Activated CD8-positive, alpha-beta memory T cell treated with anti-CD3 and anti-CD28 coated beads, Interleukin-2, amount 10 ng/mL, durations not matched to agents 7 days and 5 days (primary cell): ENCODE results near the gene CRHBP. TPM values are rescaled to one million over a fixed set of nuclear protein-coding genes. Genes with fewer than 3 reads are reported as not detected.
A peak's percentile ranks its signal among the peaks of the same experiment; 100 is the strongest.
"Not testable (repeated sequence)": the region's sequence is repeated elsewhere in the genome, so short reads cannot be mapped to it uniquely, and the experiment has no call there.

Source experiments
- ATAC-seq: fragments of 150-1000 bp; cut with Tn5 transposase; one replicate; pipeline ENCODE4 v1.10.0; 2021; ENCODE audit warnings: moderate library complexity
- CTCF ChIA-PET: fragments of 350-600 bp; sonication (Branson Sonifier 250); formaldehyde crosslinking; loops from one replicate; lab custom pipeline; 2021; ENCODE audit warnings: antibody characterized with exemption; lab: Charles Lee
- DNase-seq: peaks from one replicate; pipeline ENCODE4 v3.0.0-alpha.2; 2020
- H3K27ac Mint-ChIP-seq: one replicate; pipeline ENCODE4 v1.8.0; 2021; ENCODE audit warnings: mild to moderate bottlenecking, mixed read lengths
- H3K27me3 Mint-ChIP-seq: one replicate; pipeline ENCODE4 v1.8.0; 2021; ENCODE audit warnings: mixed read lengths
- H3K36me3 Mint-ChIP-seq: one replicate; pipeline ENCODE4 v1.8.0; 2021; ENCODE audit warnings: mild to moderate bottlenecking, mixed read lengths
- H3K4me1 Mint-ChIP-seq: one replicate; pipeline ENCODE4 v1.8.0; 2021; ENCODE audit warnings: mixed read lengths
- H3K4me3 Mint-ChIP-seq: one replicate; pipeline ENCODE4 v1.8.0; 2021; ENCODE audit warnings: mild to moderate bottlenecking, moderate library complexity, mixed read lengths
- H3K9me3 Mint-ChIP-seq: one replicate; pipeline ENCODE4 v1.8.0; 2022; ENCODE audit warnings: low read depth, mixed read lengths
- total RNA-seq, 2 experiments: library from RNA; stranded (reverse); gene quantifications; one replicate each; pipeline ENCODE4 v1.2.3, GENCODE V29; 2021

The CRHBP gene
- total RNA-seq, 2 experiments from 2014 or later, result 0.20 TPM; not detected in 1

GRCh38 chr5:76943006-76943405 lies 9.8 kb upstream of the CRHBP start:
- ATAC-seq (no peak), DNase-seq (no peak)
- Mint-ChIP-seq H3K9me3 (peaks cover 3% of the 10 kb centered on the region), H3K27me3 (peaks cover 43% of the 10 kb centered on the region), H3K36me3 (peaks cover 14% of the 10 kb centered on the region), H3K4me3 (no peak overlapping the region), H3K4me1 (peaks cover 23% of the 10 kb centered on the region), H3K27ac (no peak overlapping the region)
- CTCF ChIA-PET, result no interaction called here

DNA sequence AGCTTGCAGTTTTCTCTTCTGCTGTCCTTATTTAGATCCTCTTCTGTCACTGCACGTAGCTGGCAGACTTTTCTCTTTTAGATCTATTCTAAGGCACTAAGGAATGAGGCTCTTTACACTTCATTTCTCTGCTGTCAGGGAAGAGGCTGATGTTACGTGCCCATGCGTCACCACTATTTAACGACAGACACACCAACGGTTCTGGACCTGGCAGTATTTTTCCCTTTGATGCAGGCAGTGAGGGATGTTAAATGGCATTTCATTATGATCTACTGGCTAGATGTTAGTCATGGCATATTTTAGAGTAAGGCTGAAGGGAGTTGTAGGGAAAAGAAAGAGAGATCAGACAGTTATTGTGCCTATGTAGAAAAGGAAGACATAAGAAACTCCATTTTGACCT lies 8.2 kb upstream of the CRHBP start:
- Mint-ChIP-seq H3K4me1 (peaks cover 15% of the 10 kb centered on the region), H3K9me3 (peaks cover 3% of the 10 kb centered on the region), H3K36me3 (peaks cover 15% of the 10 kb centered on the region), H3K27me3 (peaks cover 51% of the 10 kb centered on the region), H3K4me3 (no peak overlapping the region), H3K27ac (no peak overlapping the region)
- no peak for DNase-seq
- no peak for ATAC-seq
- CTCF ChIA-PET, result no interaction called here

DNA sequence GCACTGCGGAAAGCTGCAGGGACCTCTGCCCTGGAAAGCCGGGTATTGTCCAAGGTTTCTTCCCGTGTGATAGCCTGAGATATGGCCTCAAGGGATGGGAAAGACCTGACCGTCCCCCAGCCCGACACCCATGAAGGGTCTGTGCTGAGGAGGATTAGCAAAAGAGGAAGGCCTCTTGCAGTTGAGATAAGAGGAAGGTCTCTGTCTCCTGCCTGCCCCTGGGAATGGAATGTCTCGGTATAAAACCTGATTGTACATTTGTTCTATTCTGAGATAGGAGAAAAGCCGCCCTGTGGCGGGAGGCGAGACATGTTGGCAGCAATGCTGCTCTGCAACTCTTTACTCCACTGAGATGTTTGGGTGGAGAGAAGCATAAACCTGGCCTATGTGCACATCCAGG lies 7.6 kb upstream of the CRHBP start:
- CTCF ChIA-PET, H3K4me3 Mint-ChIP-seq, H3K9me3 Mint-ChIP-seq, H3K27ac Mint-ChIP-seq, DNase-seq, ATAC-seq: not testable (repeated sequence)
- peaks cover 13% of the 10 kb centered on the region for H3K4me1 Mint-ChIP-seq
- H3K27me3 Mint-ChIP-seq, result peaks cover 53% of the 10 kb centered on the region
- H3K36me3 Mint-ChIP-seq, result peaks cover 14% of the 10 kb centered on the region

DNA sequence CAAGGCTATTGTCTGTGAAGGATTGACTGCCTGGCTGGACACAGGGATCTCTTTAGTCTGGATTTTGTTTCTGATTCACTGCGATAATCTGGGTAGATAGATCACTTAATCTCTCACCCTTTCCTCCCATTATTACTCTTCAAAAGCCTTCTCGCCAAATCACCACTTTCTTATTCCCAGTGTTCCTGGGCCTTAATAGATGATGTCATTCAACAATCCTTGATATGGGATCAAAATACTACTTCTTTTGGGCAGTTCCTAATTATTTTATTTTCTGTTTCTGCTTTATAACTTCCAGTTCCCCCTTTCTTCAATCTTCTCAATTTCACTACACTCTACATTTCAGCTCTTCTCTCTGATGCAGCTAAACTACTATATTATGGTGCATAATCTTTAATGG lies 6.8 kb upstream of the CRHBP start:
- H3K27me3 Mint-ChIP-seq, result peaks cover 62% of the 10 kb centered on the region
- ATAC-seq (no peak), DNase-seq (no peak)
- no peak overlapping the region for H3K4me3 Mint-ChIP-seq
- no peak overlapping the region for H3K27ac Mint-ChIP-seq
- peaks cover 8% of the 10 kb centered on the region for H3K36me3 Mint-ChIP-seq
- H3K9me3 Mint-ChIP-seq, result peaks cover 3% of the 10 kb centered on the region
- CTCF ChIA-PET, result interaction anchor here (0.6 kb wide), 1 partner anchor 653 kb away, joined by 4 read pairs; no protein-coding TSS in a partner anchor
- H3K4me1 Mint-ChIP-seq, result peaks cover 7% of the 10 kb centered on the region

DNA sequence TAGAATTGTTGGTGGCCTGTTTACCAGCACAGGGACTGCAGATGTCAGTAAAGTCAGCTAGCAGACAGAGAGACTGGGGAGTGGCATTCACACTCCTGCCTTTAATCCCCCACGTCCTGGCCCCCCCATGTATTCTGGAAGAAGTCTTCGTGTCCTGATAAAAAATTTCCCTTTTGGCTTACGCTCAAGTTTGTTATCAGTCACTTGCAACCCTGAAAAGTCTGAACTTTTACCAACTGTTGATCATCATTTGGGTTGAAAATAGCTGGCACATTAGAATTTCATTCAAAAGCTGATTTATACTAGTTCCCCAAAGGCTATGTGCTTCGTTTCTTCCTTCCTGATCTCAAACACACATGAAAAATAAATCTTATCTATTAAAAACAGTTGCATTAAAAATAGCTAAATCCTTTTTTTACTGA lies 5.8 kb upstream of the CRHBP start:
- H3K9me3 Mint-ChIP-seq, result no peaks in the 10 kb centered on the region
- peaks cover 69% of the 10 kb centered on the region for H3K27me3 Mint-ChIP-seq
- no peak overlapping the region for H3K4me3 Mint-ChIP-seq
- H3K36me3 Mint-ChIP-seq, result peaks cover 6% of the 10 kb centered on the region
- H3K4me1 Mint-ChIP-seq, result peaks cover 3% of the 10 kb centered on the region
- DNase-seq (no peak), ATAC-seq (no peak)
- H3K27ac Mint-ChIP-seq, result no peak overlapping the region
- CTCF ChIA-PET, result interaction anchor here (0.6 kb wide), 1 partner anchor 1737 kb away, joined by 3 read pairs; no protein-coding TSS in a partner anchor

- H3K9me3 Mint-ChIP-seq, result no peaks in the 10 kb centered on the region
- ATAC-seq, result peak; percentile 47
Measured at GRCh38 chr5:76953551-76954382, 922 bp downstream of the CRHBP start.

DNA sequence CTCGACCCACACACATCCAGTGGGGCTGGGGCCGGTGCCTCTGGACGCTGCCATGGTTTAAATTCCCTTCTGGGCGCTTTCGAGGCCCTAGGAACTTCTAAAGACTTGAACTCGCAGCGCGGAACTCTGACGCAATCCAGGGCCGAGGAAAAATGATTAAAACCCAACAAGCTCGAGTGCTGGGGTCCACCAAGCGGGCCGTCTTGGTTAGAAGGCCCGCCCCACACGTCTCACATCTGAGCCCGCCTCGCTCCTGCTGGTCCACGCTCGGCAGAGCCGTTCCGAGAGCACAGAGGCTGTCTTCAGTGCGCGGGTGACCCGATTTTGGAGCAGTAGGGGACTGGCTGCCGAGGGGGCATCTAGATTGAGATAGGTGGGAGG lies 1.5 kb downstream of the CRHBP start:
- ATAC-seq (no peak), DNase-seq (no peak)
- Mint-ChIP-seq H3K4me3 (peak overlapping the region; percentile 22), H3K36me3 (no peaks in the 10 kb centered on the region), H3K4me1 (peaks cover 17% of the 10 kb centered on the region), H3K9me3 (no peaks in the 10 kb centered on the region), H3K27ac (no peak overlapping the region), H3K27me3 (peaks cover 73% of the 10 kb centered on the region)
- CTCF ChIA-PET, result no interaction called here

More at GRCh38 chr5:76953551-76954382, 922 bp downstream of the CRHBP start:
- DNase-seq, result no peak
- Mint-ChIP-seq H3K27ac (no peak overlapping the region), H3K27me3 (peaks cover 70% of the 10 kb centered on the region), H3K4me1 (peaks cover 11% of the 10 kb centered on the region), H3K36me3 (no peaks in the 10 kb centered on the region), H3K4me3 (peak overlapping the region; percentile 22)
- CTCF ChIA-PET, result no interaction called here

DNA sequence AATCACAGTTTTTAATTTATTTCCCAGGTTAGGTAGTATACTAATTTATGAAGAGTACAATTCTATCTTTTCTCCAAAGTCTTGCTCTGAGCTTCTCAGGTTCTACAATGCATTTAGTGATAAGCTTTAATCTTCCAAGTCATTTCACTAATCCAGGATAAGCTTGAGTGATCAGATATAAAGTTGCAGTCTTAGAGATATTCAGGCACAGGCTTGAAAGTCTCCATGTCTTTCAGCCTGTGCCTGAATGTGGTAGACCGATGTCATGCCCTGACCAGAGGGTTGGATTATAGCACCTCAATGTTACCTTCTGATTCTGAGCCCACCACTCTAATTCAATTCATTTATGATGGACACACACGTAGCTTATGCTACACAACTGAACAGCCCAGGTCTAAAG lies 3.2 kb downstream of the CRHBP start:
- no peak overlapping the region for H3K4me3 Mint-ChIP-seq
- DNase-seq (no peak), ATAC-seq (no peak)
- peaks cover 63% of the 10 kb centered on the region for H3K27me3 Mint-ChIP-seq
- H3K36me3 Mint-ChIP-seq, result no peaks in the 10 kb centered on the region
- H3K4me1 Mint-ChIP-seq, result peaks cover 31% of the 10 kb centered on the region
- CTCF ChIA-PET, result no interaction called here
- no peak overlapping the region for H3K27ac Mint-ChIP-seq
- H3K9me3 Mint-ChIP-seq, result no peaks in the 10 kb centered on the region

DNA sequence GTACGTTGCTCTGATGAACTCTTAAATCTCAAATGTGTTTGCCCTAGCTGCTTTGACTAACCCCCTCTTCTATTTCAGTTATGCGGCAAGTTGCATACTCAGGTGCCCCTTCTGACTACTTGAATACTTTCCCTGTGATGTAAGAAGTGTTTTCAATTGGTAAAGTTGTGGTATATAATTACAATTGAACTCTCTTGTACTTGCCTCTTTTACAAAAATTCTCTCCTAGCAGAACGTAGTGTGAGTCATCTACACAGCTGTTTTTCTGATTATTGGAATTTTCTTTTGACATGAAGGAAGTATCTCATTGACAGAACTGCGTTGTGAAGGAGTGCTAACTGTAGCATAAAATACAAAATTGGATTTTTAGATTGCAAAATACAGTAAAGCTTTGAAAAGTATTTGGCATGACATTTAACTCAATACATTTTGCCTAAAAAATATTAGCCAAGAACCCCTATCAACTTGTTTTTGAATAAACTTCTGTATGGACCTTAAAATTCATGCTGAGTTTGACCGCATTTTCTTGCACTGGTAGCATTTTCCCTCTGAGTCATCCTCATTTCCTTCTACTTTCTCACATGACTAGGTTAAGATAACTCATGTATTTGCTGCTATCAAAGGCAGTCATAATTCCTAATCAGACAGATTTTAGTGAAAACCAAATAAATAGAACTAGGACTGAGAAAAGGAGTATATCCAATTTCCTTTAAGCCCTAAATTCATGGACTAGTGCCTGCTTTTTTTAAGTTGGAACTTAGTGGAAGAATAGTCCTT lies 6.3 kb downstream of the CRHBP start:
- no peaks in the 10 kb centered on the region for H3K36me3 Mint-ChIP-seq

DNA sequence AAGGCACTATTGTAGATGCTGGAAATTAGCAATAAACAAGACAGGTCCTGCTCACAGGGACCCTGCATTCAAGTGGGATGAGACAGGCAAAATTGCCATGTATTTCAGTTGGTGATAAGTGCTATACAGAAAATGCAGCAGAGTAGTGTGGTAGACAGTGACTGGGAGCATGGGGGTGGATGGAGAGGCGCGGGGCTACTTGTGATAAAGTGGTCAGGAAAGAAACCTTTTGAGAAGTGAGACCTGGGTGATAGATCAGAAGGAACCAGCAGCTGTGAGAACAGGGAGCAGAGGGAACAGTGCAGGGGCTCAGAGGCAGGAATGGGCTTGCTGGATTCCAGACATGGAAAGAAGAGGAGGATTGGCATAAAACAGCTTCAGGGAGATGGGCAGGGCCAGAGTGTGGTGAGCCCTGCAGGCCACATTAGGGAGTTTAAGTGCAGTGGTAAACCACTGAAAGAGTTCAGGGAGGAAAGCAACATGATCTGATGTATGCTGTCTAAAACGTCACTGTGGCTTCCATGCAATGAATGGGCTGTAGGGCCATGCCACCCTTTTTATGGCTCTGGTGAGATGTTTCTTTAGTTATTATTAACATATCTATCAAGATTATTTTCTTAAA lies 7.3 kb downstream of the CRHBP start:
- no peak overlapping the region for H3K4me3 Mint-ChIP-seq
- DNase-seq, result peak; percentile 69
- H3K4me1 Mint-ChIP-seq, result peaks cover 25% of the 10 kb centered on the region
- peaks cover 57% of the 10 kb centered on the region for H3K27me3 Mint-ChIP-seq
- H3K9me3 Mint-ChIP-seq, result no peaks in the 10 kb centered on the region
- peak; percentile 91 for ATAC-seq
- peak overlapping the region; percentile 2 for H3K27ac Mint-ChIP-seq
- CTCF ChIA-PET, result interaction anchor here (1.4 kb wide), 1 partner anchor 117 kb away, joined by 3 read pairs; no protein-coding TSS in a partner anchor
- no peaks in the 10 kb centered on the region for H3K36me3 Mint-ChIP-seq

More for the DNA sequence above, 6.3 kb downstream of the CRHBP start:
- ATAC-seq (peak; percentile 50), DNase-seq (no peak)
- Mint-ChIP-seq H3K9me3 (no peaks in the 10 kb centered on the region), H3K4me3 (no peak overlapping the region), H3K4me1 (peaks cover 26% of the 10 kb centered on the region), H3K27ac (no peak overlapping the region), H3K27me3 (peaks cover 64% of the 10 kb centered on the region)
- CTCF ChIA-PET, result no interaction called here

GRCh38 chr5:76964060-76964459 lies 11.2 kb downstream of the CRHBP start:
- H3K27me3 Mint-ChIP-seq, result peaks cover 57% of the 10 kb centered on the region
- CTCF ChIA-PET, result no interaction called here
- peaks cover 20% of the 10 kb centered on the region for H3K4me1 Mint-ChIP-seq
- H3K27ac Mint-ChIP-seq, result no peak overlapping the region
- no peak for DNase-seq
- no peaks in the 10 kb centered on the region for H3K9me3 Mint-ChIP-seq
- H3K36me3 Mint-ChIP-seq, result no peaks in the 10 kb centered on the region
- no peak for ATAC-seq
- no peak overlapping the region for H3K4me3 Mint-ChIP-seq

DNA sequence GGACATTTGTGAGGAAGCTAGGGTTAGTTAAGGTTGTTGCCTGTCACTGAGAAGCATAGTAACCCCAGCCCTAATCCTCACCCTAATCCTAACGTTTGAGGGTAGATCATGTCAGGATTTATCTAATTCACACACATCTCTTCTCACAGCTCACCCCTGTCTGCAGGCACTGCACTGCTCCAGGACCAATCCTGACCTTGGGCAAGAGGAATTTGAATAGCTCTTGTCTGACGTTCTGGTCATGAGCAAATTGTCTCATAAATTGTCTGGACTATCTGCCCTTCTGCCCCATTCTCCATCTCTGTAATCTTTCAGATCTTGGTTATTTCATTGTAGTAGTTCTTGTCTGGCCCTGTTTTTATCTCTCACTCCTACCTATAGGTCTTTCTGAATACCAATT lies 18.7 kb downstream of the CRHBP start:
- H3K36me3 Mint-ChIP-seq, result no peaks in the 10 kb centered on the region
- no peaks in the 10 kb centered on the region for H3K4me1 Mint-ChIP-seq
- CTCF ChIA-PET, result no interaction called here
- DNase-seq (no peak), ATAC-seq (no peak)
- H3K27ac Mint-ChIP-seq, result no peak overlapping the region
- no peaks in the 10 kb centered on the region for H3K9me3 Mint-ChIP-seq
- peaks cover 53% of the 10 kb centered on the region for H3K27me3 Mint-ChIP-seq
- no peak overlapping the region for H3K4me3 Mint-ChIP-seq

- no peaks in the 10 kb centered on the region for H3K36me3 Mint-ChIP-seq
- no peaks in the 10 kb centered on the region for H3K4me1 Mint-ChIP-seq
- no peaks in the 10 kb centered on the region for H3K9me3 Mint-ChIP-seq
- CTCF ChIA-PET, result interaction anchor here (1.2 kb wide), 1 partner anchor 10 kb away, joined by 3 read pairs; no protein-coding TSS in a partner anchor
- no peak overlapping the region for H3K27ac Mint-ChIP-seq
- H3K27me3 Mint-ChIP-seq, result peaks cover 50% of the 10 kb centered on the region
- H3K4me3 Mint-ChIP-seq, result no peak overlapping the region
- DNase-seq (no peak), ATAC-seq (no peak)
Measured at GRCh38 chr5:76972689-76973088, 19.8 kb downstream of the CRHBP start.
